Astrocyte of the spinal cord (primary cell): Measurements from ENCODE around the gene ETV3L.
A peak's percentile ranks its signal among the peaks of the same experiment; 100 is the strongest.

Source experiments
- DNase-seq: peaks from one replicate; pipeline ENCODE4 v3.0.0; 2011; ENCODE audit warnings: low read depth, low spot score
- H3K4me3 ChIP-seq: 2 replicates; pipeline ENCODE4 v1.5.1; 2011; ENCODE audit warnings: low read depth, mild to moderate bottlenecking, low read length, moderate library complexity
- CTCF ChIP-seq: IDR thresholded peaks from 2 replicates; pipeline ENCODE4 v1.5.1; 2012; ENCODE audit warnings: low read depth, mild to moderate bottlenecking, low read length, inconsistent platforms
- in situ Hi-C: cut with HindIII; loops from 2 replicates; pipeline ENCODE4 v1.10.0; 2017; ENCODE audit warnings: low sequenced_read_pairs

The ETV3L gene

DNA sequence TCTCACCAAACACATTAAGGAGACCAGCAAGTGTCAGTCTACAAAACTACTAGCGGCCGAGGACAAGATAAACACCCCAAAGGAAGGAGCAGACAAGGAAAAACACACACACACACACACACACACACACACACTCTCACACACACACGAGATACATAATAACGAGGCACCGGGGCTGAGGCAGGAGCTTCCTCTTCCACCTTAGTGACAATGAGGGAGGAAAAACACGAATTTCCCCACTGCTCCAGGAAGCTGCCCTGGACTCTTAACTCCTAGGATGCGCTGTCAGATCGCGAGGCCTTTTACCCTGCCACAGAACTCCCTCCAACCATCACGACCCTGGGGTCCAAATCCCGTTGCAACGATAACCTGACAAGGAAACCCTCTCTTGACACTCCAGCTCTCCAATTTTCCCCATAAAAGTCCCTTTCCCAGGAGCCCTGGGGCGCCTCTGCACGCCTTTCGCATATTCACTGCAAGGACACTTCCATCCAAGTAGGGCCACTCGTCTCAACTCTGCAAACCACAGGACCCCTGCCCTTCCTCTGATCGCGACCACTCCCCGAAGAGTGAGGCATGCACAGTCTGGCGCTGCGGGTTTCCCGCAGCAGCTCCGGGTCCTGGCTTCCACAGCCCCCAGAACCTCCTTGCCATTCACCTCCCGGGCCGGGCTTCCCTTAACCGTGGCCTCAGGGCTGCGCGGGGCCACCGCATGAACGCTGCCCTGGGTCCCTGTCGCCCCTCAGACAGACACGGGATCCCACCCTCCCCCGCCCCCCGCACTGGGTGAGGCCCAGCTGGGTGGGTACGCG lies 38.0 kb upstream of the ETV3L start:
- DNase-seq = no peak
- TF ChIP-seq CTCF = no peak
- in situ Hi-C loops = no loop called here
- H3K4me3 ChIP-seq = peak overlapping the region; percentile 99

DNA sequence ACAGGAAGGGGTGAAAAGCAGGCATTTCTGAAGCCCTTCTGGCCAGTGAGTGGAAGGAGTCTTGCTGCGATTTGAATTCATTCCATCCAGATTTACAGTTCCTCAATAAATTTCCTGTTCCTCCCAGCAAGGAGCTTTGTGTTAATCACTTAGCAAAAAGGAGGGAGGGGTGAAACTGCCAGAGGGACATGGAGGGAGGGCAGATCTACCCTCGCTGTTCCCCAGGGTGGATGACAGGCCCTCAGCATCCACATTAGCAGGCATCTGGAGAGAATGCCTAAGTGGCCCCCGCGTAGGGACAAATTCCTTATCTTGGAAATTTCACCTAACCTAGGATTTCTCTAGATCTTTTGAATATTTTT lies 37.4 kb upstream of the ETV3L start:
- TF ChIP-seq CTCF = no peak
- in situ Hi-C loops = no loop called here
- peak; percentile 22 for DNase-seq
- peak overlapping the region; percentile 99 for H3K4me3 ChIP-seq

DNA sequence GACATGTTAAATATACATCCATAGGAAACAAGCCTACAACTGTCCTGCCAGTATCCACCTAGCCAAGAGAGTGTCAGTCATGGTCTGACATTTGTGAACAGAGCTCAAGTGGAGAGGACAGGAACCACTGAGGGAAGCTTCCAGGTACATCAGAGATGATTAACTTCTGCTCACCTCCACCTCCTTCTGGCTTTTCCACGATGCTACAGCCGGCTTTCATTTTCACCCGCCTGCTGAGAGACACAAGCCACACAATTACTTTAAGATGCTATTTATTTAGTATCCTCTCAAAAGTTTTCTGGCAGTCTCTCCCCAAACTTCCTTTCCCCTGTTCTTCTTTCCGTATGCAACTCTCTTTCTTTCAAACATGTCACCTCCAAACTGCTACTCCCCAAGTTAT lies 36.5 kb upstream of the ETV3L start:
- DNase-seq = no peak
- in situ Hi-C loops = no loop called here
- peak; percentile 13 for TF ChIP-seq CTCF
- no peak overlapping the region for H3K4me3 ChIP-seq

DNA sequence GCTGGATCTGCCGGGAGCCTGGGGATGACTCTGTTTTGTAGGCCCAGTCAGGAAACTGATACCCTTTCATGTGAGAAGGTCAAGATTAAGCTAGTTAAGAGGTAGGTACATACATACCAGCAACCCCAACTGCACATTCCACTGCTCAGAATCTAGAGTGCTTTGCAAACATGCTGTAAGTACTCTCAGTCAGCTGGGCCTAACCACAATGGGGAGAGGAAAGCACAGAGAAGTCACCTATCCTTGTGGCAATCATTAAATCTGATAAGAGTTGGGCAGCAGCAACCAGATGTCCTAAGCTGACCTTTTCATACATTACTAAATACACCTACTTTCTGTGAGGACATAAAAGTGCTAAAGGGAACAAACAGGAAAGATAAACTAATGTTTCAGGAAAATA lies 36.0 kb upstream of the ETV3L start:
- no peak for TF ChIP-seq CTCF
- H3K4me3 ChIP-seq = no peak overlapping the region
- DNase-seq = no peak
- in situ Hi-C loops = no loop called here

DNA sequence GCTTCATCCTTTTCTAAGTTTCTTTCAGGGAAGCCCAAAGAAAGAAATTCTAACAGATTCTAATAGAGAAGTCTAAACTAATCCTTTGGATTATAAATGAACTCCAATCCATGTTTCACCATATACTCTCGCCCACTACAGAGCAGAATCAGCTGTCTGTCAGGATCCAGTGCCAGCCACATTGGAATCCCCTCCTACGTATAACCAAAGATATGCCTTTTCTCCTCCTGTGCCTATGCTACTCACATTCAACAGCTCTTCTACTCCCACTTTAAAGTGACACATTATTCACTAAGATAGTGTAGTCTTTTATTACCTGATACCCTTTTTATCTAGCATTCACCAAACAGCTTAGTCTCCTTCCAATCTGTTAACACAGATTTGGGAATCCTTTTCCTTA lies 35.5 kb upstream of the ETV3L start:
- no peak for DNase-seq
- no peak overlapping the region for H3K4me3 ChIP-seq
- in situ Hi-C loops = no loop called here

GRCh38 chr1:157134442-157134841 lies 34.8 kb upstream of the ETV3L start:
- no peak overlapping the region for H3K4me3 ChIP-seq
- TF ChIP-seq CTCF = no peak
- no peak for DNase-seq
- in situ Hi-C loops = no loop called here

More for the DNA sequence above, 35.5 kb upstream of the ETV3L start:
- TF ChIP-seq CTCF = no peak
